ENCODE measurements around the gene UQCRC1.
"Not testable (repeated sequence)": the region's sequence is repeated elsewhere in the genome, so short reads cannot be mapped to it uniquely, and the experiment has no call there.

Gene UQCRC1

DNA sequence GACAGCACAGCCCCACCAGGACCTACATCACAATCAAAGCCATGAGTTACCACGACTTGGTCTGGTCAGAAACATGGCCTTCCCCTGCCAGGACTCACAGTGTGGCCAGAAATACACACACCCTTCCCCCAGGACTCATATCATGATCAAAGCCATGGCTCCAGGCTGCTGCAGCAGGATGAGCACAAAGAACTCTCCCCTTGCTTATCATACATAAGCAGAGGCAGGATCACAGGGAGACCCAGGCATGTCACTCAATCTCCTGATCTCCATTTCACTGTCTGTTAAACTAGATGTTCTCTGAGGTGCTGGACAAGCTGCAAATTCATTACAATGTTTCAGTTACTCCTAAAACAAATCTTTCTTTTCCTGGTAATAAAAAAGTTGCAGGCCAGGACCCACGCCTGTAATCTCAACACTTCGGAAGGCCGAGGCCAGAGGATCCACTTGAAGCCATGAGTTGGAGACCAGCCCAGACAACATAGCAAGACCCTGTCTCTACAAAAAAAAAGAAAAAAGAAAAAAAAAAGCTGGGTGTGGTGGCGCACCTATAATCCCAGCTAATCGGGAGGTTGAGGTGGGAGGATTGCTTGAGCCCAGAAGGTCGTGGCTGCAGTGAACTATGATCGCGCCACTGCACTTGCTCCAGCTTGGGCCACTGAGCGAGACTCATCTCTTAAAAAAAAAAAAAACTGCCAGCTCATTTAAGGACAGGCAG, 54.1 kb downstream of the UQCRC1 start:
- TF ChIP-seq, protein P1, sequence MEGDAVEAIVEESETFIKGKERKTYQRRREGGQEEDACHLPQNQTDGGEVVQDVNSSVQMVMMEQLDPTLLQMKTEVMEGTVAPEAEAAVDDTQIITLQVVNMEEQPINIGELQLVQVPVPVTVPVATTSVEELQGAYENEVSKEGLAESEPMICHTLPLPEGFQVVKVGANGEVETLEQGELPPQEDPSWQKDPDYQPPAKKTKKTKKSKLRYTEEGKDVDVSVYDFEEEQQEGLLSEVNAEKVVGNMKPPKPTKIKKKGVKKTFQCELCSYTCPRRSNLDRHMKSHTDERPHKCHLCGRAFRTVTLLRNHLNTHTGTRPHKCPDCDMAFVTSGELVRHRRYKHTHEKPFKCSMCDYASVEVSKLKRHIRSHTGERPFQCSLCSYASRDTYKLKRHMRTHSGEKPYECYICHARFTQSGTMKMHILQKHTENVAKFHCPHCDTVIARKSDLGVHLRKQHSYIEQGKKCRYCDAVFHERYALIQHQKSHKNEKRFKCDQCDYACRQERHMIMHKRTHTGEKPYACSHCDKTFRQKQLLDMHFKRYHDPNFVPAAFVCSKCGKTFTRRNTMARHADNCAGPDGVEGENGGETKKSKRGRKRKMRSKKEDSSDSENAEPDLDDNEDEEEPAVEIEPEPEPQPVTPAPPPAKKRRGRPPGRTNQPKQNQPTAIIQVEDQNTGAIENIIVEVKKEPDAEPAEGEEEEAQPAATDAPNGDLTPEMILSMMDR (conservative IDR thresholded peaks at IDR 0.05; ENCODE audit: low read depth, low read length): no peak
- no peak for DNase-seq (ENCODE audit: low read depth)
- H3K4me3 ChIP-seq (ENCODE audit: low read length): peak overlapping the region; percentile 80

- no peak overlapping the region for H3K4me3 ChIP-seq (ENCODE audit: low read length)
- TF ChIP-seq, protein P1 (conservative IDR thresholded peaks at IDR 0.05; ENCODE audit: low read depth, low read length): no peak
- DNase-seq (ENCODE audit: low read depth): no peak
Observed at GRCh38 chr3:48553886-48554845, 55.3 kb downstream of the UQCRC1 start.

GRCh38 chr3:48553361-48553760, 56.1 kb downstream of the UQCRC1 start:
- DNase-seq (ENCODE audit: low read depth): no peak
- no peak overlapping the region for H3K4me3 ChIP-seq (ENCODE audit: low read length)

DNA sequence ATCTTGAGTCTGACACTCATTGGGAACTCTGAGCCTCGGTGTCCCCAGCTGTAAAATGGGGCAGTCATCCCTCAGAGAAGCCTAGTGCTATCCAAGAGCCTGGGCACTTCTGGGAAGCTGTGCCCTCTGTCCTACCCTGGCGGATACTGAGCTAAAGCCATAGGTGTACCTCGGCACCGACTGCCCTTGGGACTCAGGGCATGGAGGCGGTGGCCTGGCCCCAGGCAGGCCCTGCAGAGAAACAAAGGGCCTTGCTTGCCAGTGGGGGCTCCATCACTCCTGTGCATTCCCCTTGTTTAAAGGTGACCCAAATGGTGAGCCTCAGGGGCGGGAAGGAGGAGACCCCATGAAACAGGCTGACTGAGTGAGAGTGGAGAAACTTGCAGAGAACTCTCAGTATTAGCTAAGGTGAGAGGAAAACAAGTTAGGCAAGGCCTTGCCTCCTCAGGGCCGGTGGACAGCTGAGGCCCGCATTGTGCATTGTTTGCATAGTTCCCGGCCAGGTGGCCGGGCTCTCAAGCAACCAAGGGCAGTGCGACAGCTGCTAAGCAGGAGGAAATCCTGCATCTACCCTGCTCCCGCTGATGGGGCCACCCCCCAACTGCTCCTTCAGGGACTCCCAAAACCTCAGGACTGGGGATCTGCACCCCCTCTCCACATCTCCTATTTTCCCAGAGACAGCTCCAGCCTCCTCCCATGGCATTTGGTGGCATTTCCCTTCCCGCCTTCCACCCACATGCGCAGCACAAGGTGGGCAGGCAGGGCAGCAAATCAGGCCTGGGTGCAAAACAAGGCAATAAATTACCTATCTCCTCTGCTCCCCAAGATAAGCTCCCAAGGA, 57.1 kb downstream of the UQCRC1 start:
- DNase-seq (ENCODE audit: low read depth): no peak
- TF ChIP-seq, protein P1 (conservative IDR thresholded peaks at IDR 0.05; ENCODE audit: low read depth, low read length): no peak
- no peak overlapping the region for H3K4me3 ChIP-seq (ENCODE audit: low read length)

More at GRCh38 chr3:48553361-48553760, 56.1 kb downstream of the UQCRC1 start:
- TF ChIP-seq, protein P1 (conservative IDR thresholded peaks at IDR 0.05; ENCODE audit: low read depth, low read length): no peak

GRCh38 chr3:48551651-48552050, 57.8 kb downstream of the UQCRC1 start:
- not testable (repeated sequence) for DNase-seq (ENCODE audit: low read depth); H3K4me3 ChIP-seq (ENCODE audit: low read length)

Measured in retinal pigment epithelial cell (primary cell).